Coronary artery (tissue), 2 donors: ENCODE measurements around the gene FAM8A1.

ENCODE experiments used
- DNase-seq: peaks from one replicate; pipeline ENCODE4 v3.0.0-alpha.2; 2017; ENCODE audit warnings: low spot score
- H3K27ac ChIP-seq, 2 donors: fragments of 200-600 bp; sonication (generic); one replicate each; pipeline ENCODE4 v1.5.1; 2016 to 2019
- H3K4me3 ChIP-seq: fragments of 200-600 bp; sonication (generic); 2 replicates; pipeline ENCODE4 v1.5.1; 2016; ENCODE audit warnings: mild to moderate bottlenecking, moderate library complexity
- CTCF ChIP-seq: fragments of 200-600 bp; sonication (generic); IDR thresholded peaks from one replicate; pipeline ENCODE4 v1.5.1; 2019; ENCODE audit warnings: antibody characterized with exemption

Gene FAM8A1

GRCh38 chr6:17635568-17635967 is 35.5 kb downstream of the FAM8A1 start:
- DNase-seq: no peak
- TF ChIP-seq CTCF: no peak
- H3K4me3 ChIP-seq: no peak overlapping the region
- H3K27ac ChIP-seq: no peak overlapping the region

DNA sequence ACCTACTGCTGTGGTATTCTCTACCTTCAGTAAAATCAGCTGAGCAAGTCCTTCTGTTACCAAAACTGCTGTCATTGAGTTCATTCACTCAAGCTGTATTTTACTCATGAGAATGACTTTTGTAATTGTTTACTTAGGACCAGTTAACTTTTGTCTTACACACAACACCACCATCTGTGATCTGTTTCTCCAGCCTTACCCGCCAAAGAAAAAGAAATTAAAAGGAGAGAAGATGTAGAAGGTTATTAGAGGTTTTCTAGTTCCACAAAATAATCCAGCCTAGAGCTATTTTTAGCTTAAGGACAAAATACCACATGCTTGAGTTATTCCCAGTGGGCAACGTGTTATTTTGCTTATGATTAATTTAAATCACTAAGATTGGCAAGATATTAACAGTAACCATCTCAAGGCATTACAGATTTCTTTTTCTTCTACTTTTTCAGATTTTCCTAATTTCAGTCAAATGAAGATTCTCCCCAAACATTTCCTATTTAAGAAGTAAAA is 38.2 kb downstream of the FAM8A1 start:
- TF ChIP-seq CTCF: no peak
- Histone ChIP-seq H3K4me3 (no peak overlapping the region), H3K27ac (peak overlapping the region; percentile 6 to 54)
- no peak for DNase-seq

- H3K27ac ChIP-seq: no peak overlapping the region
- no peak for DNase-seq
- no peak for TF ChIP-seq CTCF
- H3K4me3 ChIP-seq: no peak overlapping the region
Observed at GRCh38 chr6:17640477-17640917, 40.4 kb downstream of the FAM8A1 start.

GRCh38 chr6:17648745-17649144 is 48.6 kb downstream of the FAM8A1 start:
- no peak for DNase-seq
- Histone ChIP-seq H3K4me3 (no peak overlapping the region), H3K27ac (no peak overlapping the region)
- TF ChIP-seq CTCF: no peak

DNA sequence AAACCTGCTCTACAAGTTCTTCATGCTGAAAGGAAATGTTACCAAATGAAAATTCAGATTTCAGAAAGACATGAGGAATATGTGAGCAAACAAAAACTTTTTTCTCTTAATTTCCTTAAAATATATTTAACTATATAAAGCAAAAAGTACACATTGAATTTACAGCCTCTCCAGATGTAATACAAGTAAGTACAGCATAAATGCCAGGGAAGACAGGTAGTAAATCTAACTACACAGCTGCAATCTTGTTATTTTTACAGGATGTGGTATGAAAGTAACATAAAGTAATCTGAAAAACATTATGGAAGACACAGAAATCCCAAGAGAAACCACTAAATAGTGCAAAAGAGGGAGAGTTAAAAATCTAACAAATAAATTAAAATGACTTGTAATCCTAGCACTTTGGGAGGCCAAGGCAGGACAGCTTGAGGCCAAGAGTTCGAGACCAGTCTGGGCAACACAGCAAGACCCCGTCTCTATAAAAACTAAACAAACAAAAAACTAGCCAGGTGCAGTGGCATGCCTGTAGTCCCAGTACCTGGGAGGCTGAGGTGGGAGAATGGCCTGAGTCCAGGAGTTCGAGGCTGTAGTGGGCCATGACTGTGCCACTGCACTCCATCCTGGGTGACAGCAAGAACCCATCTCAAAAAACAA is 50.7 kb downstream of the FAM8A1 start:
- no peak for TF ChIP-seq CTCF
- no peak overlapping the region for H3K27ac ChIP-seq
- DNase-seq: no peak
- H3K4me3 ChIP-seq: no peak overlapping the region

DNA sequence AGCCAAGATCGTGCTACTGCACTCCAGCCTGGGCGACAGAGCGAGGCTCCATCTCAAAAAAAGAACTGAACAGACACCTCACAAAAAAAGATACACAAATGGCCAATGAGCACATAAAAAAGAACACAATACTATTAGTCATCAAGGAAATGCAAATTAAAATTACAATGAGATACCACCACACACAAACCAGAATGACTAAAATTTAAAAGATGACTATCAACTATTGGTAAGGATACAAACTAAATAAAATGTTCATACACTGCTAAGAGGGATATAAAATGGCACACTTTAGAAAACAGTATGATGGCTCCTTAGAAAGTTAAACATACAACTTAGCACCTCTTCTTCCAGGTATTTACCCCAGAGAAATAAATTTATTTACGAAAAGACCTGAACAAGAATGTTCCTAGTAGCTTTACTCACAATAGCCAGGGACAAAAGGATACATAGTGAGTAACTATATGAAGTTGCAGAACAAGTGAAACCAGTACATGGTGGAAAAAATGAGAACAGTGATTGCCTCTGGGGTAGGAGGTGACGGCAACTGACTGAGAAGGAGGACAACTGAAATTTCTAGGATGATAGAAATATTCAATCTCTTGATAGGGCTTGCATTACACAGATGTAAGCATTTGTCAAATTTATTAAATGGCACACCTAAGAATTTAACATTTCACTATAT is 53.2 kb downstream of the FAM8A1 start:
- no peak for DNase-seq
- Histone ChIP-seq H3K4me3 (no peak overlapping the region), H3K27ac (no peak overlapping the region)
- TF ChIP-seq CTCF: no peak

DNA sequence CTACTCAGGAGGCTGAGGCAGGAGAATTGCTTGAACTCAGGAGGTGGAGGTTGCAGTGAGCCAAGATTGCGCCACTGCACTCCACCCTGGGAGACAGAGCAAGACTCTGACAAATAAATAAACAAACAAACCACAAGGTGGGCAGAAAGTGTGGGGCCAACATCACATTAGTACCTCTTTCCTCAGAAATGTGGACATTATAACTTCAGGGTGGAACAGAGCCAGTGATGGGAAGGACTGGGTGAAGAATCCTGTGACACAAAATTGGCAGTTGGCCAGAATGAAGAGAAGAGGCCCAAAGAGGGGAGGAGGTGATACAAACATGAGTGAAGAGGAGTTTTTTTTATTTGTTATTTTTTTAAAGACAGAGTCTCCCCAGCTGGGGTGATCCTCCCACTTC is 56.0 kb downstream of the FAM8A1 start:
- H3K27ac ChIP-seq: no peak overlapping the region
- no peak for TF ChIP-seq CTCF
- no peak overlapping the region for H3K4me3 ChIP-seq
- no peak for DNase-seq
